KMS-11 (cell line): ENCODE data around the gene SPARCL1.
"Not testable (repeated sequence)": the region's sequence is repeated elsewhere in the genome, so short reads cannot be mapped to it uniquely, and the experiment has no call there.

Source experiments
- H2AFZ ChIP-seq: fragments of 200-600 bp; sonication (generic); 2 replicates; pipeline ENCODE4 v1.6.1; 2016; ENCODE audit warnings: antibody characterized with exemption, mixed run types, low read depth
- H3K27ac ChIP-seq: fragments of 200-600 bp; sonication (generic); 2 replicates; pipeline ENCODE4 v1.6.1; 2016; ENCODE audit warnings: mild to moderate bottlenecking, mixed run types
- H3K27me3 ChIP-seq: fragments of 200-600 bp; sonication (generic); 2 replicates; pipeline ENCODE4 v1.6.1; 2017; ENCODE audit warnings: mild to moderate bottlenecking, low read depth, mixed run types, moderate library complexity; ENCODE audit not compliant: insufficient read depth
- H3K36me3 ChIP-seq: fragments of 200-600 bp; sonication (generic); 2 replicates; pipeline ENCODE4 v1.6.1; 2017; ENCODE audit warnings: mild to moderate bottlenecking, mixed run types; ENCODE audit not compliant: insufficient read depth
- H3K4me1 ChIP-seq: fragments of 200-600 bp; sonication (generic); 2 replicates; pipeline ENCODE4 v1.6.1; 2016; ENCODE audit warnings: mild to moderate bottlenecking, low read depth, mixed run types; ENCODE audit not compliant: poor library complexity, severe bottlenecking
- H3K4me2 ChIP-seq: fragments of 200-600 bp; sonication (generic); 2 replicates; pipeline ENCODE4 v1.7.0; 2016; ENCODE audit warnings: mild to moderate bottlenecking, mixed run types
- H3K4me3 ChIP-seq: fragments of 200-600 bp; sonication (generic); IDR thresholded peaks from 2 replicates; pipeline ENCODE4 v1.6.1; 2017; ENCODE audit warnings: low read depth, low read length, mixed read lengths; ENCODE audit not compliant: insufficient read depth
- H3K79me2 ChIP-seq: fragments of 200-600 bp; sonication (generic); 2 replicates; pipeline ENCODE4 v1.6.1; 2016; ENCODE audit warnings: low read depth, mixed run types; ENCODE audit not compliant: insufficient read depth
- H3K9ac ChIP-seq: fragments of 200-600 bp; sonication (generic); 2 replicates; pipeline ENCODE4 v1.6.1; 2016; ENCODE audit warnings: mild to moderate bottlenecking, mixed run types
- H4K20me1 ChIP-seq: fragments of 200-600 bp; sonication (generic); 2 replicates; pipeline ENCODE4 v1.6.1; 2016; ENCODE audit warnings: mild to moderate bottlenecking, mixed run types; ENCODE audit not compliant: insufficient read depth
- TF ChIP-seq, protein P1 (sequence below): fragments of 200-600 bp; sonication (generic); conservative IDR thresholded peaks from 2 replicates; pipeline ENCODE4 v1.6.1; 2017; ENCODE audit warnings: low read depth, mild to moderate bottlenecking, antibody characterized with exemption, low read length, moderate library complexity, mixed read lengths

SPARCL1 gene

DNA sequence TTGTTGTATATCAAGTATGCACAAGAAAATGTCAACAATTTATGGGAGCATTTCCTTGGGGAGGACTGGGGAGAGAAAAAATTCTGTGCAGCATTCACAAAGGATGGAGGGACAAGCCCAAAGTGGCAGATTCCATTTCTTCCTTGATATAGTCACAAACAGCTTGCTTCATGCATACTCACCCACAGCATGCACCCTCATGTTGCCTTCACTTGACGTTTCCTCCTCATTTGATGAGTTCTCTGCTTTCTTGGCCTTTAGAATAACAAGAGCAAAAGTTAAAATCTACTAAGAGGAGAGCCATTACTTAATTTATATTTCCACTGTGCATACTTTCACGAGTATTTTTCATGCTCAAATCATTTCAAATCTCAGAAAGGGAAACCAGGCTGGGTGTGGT is 37.7 kb downstream of the SPARCL1 start:
- no peaks in the 10 kb centered on the region for H3K79me2 ChIP-seq
- H3K4me1 ChIP-seq: no peaks in the 10 kb centered on the region
- H3K9ac ChIP-seq: no peak overlapping the region
- H2AFZ ChIP-seq: no peak overlapping the region
- no peak overlapping the region for H3K4me2 ChIP-seq
- H4K20me1 ChIP-seq: no peaks in the 10 kb centered on the region
- no peaks in the 10 kb centered on the region for H3K27me3 ChIP-seq
- H3K27ac ChIP-seq: no peak overlapping the region
- H3K36me3 ChIP-seq: no peaks in the 10 kb centered on the region
- H3K4me3 ChIP-seq: no peak overlapping the region
- TF ChIP-seq, protein P1, sequence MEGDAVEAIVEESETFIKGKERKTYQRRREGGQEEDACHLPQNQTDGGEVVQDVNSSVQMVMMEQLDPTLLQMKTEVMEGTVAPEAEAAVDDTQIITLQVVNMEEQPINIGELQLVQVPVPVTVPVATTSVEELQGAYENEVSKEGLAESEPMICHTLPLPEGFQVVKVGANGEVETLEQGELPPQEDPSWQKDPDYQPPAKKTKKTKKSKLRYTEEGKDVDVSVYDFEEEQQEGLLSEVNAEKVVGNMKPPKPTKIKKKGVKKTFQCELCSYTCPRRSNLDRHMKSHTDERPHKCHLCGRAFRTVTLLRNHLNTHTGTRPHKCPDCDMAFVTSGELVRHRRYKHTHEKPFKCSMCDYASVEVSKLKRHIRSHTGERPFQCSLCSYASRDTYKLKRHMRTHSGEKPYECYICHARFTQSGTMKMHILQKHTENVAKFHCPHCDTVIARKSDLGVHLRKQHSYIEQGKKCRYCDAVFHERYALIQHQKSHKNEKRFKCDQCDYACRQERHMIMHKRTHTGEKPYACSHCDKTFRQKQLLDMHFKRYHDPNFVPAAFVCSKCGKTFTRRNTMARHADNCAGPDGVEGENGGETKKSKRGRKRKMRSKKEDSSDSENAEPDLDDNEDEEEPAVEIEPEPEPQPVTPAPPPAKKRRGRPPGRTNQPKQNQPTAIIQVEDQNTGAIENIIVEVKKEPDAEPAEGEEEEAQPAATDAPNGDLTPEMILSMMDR: no peak

DNA sequence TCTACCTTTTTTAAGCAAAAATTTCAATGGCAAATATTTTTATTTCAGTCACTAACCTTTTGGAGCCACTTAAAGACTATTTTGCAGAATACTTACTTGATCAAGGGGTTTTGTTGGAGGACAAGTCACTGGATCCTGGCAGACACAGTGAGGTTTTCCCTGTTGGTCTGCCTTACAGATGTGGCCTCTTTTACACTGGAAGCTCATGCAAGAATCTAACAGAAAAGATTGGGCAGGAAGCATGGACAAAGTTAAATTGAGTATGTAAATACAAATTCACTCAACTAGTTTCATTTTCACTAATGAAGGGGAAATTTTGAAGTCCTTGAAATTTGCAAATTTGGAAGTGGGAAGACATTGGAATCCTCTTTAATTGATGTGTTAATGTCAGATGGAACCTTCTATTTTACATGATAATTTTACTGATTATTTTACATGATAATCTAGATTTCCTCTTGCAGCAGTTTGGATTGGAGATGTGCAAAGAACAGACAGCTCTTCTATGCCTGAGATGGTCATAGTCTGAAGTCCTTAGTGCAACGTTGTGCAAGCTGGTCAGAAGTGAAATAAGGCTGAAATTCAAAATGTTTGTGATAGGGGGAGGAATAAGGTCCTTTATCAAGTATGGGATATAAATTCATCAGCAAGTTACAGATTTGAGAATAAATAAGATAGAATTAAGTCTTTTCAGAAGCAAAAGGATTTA is 38.4 kb downstream of the SPARCL1 start:
- Histone ChIP-seq H3K4me1 (no peaks in the 10 kb centered on the region), H4K20me1 (no peaks in the 10 kb centered on the region), H3K4me2 (no peak overlapping the region), H3K4me3 (no peak overlapping the region), H3K79me2 (no peaks in the 10 kb centered on the region), H3K27ac (no peak overlapping the region), H3K36me3 (no peaks in the 10 kb centered on the region), H2AFZ (no peak overlapping the region), H3K9ac (no peak overlapping the region), H3K27me3 (no peaks in the 10 kb centered on the region)
- TF ChIP-seq, protein P1: no peak

DNA sequence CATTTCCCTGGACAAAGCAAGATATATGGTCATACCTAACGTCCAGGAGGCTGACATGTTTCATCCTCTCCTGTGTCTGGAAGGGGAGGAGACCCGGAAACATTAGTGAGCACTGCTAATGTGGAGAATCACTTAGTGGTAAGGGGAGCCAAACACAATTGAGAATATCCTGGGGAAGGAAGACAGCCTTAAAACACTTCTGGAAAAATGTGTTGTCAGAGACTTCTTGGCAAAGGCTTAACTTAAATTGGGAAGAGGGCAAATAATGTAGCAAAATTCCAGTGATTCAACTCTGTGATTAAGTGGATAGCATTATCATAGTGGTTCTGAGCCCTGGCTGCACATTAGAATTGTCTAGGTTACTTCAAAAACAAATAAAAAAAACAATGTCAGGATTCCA is 39.5 kb downstream of the SPARCL1 start:
- TF ChIP-seq, protein P1: no peak
- no peaks in the 10 kb centered on the region for H3K4me1 ChIP-seq
- H3K4me2 ChIP-seq: no peak overlapping the region
- H3K27me3 ChIP-seq: no peaks in the 10 kb centered on the region
- H4K20me1 ChIP-seq: no peaks in the 10 kb centered on the region
- H2AFZ ChIP-seq: no peak overlapping the region
- no peaks in the 10 kb centered on the region for H3K36me3 ChIP-seq
- H3K9ac ChIP-seq: no peak overlapping the region
- H3K4me3 ChIP-seq: no peak overlapping the region
- H3K79me2 ChIP-seq: no peaks in the 10 kb centered on the region
- H3K27ac ChIP-seq: no peak overlapping the region

DNA sequence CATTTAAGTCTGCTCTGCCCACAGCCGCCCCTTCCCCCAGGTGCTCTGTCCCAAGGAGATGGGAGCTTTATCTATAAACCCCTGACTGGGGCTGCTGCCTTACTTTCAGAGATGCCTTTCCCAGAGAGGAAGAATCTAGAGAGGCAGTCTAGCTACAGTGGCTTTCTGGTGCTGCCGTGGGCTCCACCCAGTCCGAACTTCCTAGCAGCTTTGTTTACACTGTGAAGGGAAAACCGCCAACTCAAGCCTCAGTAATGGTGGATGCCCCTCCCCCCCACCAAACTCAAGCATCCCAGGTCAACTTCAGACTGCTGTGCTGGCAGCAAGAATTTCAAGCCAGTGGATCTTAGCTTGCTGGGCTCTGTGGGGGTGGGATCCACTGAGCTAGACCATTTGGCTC is 40.5 kb downstream of the SPARCL1 start:
- not testable (repeated sequence) for H2AFZ ChIP-seq, H3K27ac ChIP-seq, H3K4me1 ChIP-seq, H4K20me1 ChIP-seq, H3K79me2 ChIP-seq, H3K27me3 ChIP-seq, H3K36me3 ChIP-seq, H3K4me3 ChIP-seq, H3K9ac ChIP-seq, H3K4me2 ChIP-seq

DNA sequence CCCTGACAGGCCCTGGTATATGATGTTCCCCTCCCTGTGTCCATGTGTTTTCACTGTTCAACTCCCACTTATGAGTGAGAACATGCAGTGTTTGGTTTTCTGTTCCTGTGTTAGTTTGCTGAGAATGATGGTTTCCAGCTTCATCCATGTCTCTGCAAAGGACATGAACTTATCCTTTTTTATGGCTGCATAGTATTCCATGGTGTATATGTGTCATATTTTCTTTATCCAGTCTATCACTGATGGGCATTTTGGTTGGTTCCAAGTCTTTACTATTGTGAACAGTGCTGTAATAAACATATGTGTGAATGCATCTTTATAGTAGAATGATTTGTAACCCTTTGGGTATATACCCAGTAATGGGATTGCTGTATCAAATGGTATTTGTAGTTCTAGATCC is 45.9 kb downstream of the SPARCL1 start:
- H3K9ac ChIP-seq, H3K4me1 ChIP-seq, H3K36me3 ChIP-seq, H3K4me3 ChIP-seq, H3K79me2 ChIP-seq, H3K27ac ChIP-seq, H2AFZ ChIP-seq, H3K4me2 ChIP-seq, H4K20me1 ChIP-seq, H3K27me3 ChIP-seq: not testable (repeated sequence)
